Neural cell (in vitro differentiated cells): ENCODE data around the gene IDNK. TPM values are rescaled to one million over a fixed set of nuclear protein-coding genes. Genes with fewer than 3 reads are reported as not detected.

ENCODE experiments used
- H2AFZ ChIP-seq: fragments of 200-600, 300-800 bp; sonication (generic), shearing (Covaris generic); 2 replicates; pipeline ENCODE4 v1.6.0; 2014; ENCODE audit warnings: low read depth, mild to moderate bottlenecking, antibody characterized with exemption, low read length, moderate library complexity
- H3F3A ChIP-seq: fragments of 200-600 bp; shearing (Covaris generic); 2 replicates; pipeline ENCODE4 v1.6.1; 2016; ENCODE audit warnings: mild to moderate bottlenecking, moderate library complexity, mixed read lengths, antibody characterized with exemption, low read length; ENCODE audit not compliant: insufficient read depth, poor library complexity, severe bottlenecking
- H3K27ac ChIP-seq: fragments of 200-600, 300-800 bp; sonication (generic), shearing (Covaris generic); 2 replicates; pipeline ENCODE4 v1.5.1; 2014; ENCODE audit warnings: mild to moderate bottlenecking, low read length, moderate library complexity
- H3K27me3 ChIP-seq: fragments of 300-800, 200-600 bp; sonication (generic), shearing (Covaris generic); 2 replicates; pipeline ENCODE4 v1.6.0; 2014; ENCODE audit warnings: mild to moderate bottlenecking, low read depth, low read length, moderate library complexity; ENCODE audit not compliant: insufficient read depth
- H3K36me3 ChIP-seq: fragments of 300-800, 200-600 bp; sonication (generic), shearing (Covaris generic); 2 replicates; pipeline ENCODE4 v1.5.1; 2014; ENCODE audit warnings: mild to moderate bottlenecking, antibody characterized with exemption, low read length, moderate library complexity; ENCODE audit not compliant: insufficient read depth
- H3K4me2 ChIP-seq: fragments of 300-800, 200-600 bp; sonication (generic), shearing (Covaris generic); 2 replicates; pipeline ENCODE4 v1.6.0; 2014; ENCODE audit warnings: mild to moderate bottlenecking, low read length
- H3K4me3 ChIP-seq: fragments of 300-800, 200-600 bp; sonication (generic), shearing (Covaris generic); 2 replicates; pipeline ENCODE4 v1.5.1; 2014; ENCODE audit warnings: mild to moderate bottlenecking, low read length, moderate library complexity
- H3K79me2 ChIP-seq: fragments of 200-600 bp; shearing (Covaris generic); replicated peaks from 2 replicates; pipeline ENCODE4 v1.6.0; 2014; ENCODE audit warnings: mild to moderate bottlenecking, low read length, moderate library complexity; ENCODE audit not compliant: insufficient read depth
- H3K9ac ChIP-seq: fragments of 300-800, 200-600 bp; sonication (generic), shearing (Covaris generic); 2 replicates; pipeline ENCODE4 v1.6.1; 2016; ENCODE audit warnings: mild to moderate bottlenecking, low read length, mixed read lengths
- H3K9me2 ChIP-seq: fragments of 200-600 bp; shearing (Covaris generic); 2 replicates; pipeline ENCODE4 v1.6.1; 2016; ENCODE audit warnings: mild to moderate bottlenecking, low read length, mixed read lengths; ENCODE audit not compliant: insufficient read depth
- H3K9me3 ChIP-seq: fragments of 200-600, 300-800 bp; sonication (generic), shearing (Covaris generic); 2 replicates; pipeline ENCODE4 v1.6.1; 2016; ENCODE audit warnings: mild to moderate bottlenecking, mixed run types, low read length, moderate library complexity, mixed read lengths
- H4K20me1 ChIP-seq: fragments of 200-600 bp; shearing (Covaris generic); 2 replicates; pipeline ENCODE4 v1.6.1; 2016; ENCODE audit warnings: mild to moderate bottlenecking, mixed run types; ENCODE audit not compliant: insufficient read depth
- CTCF ChIP-seq: fragments of 450-650 bp; IDR thresholded peaks from 2 replicates; pipeline ENCODE4 v1.5.1; 2014; ENCODE audit warnings: antibody characterized with exemption, mild to moderate bottlenecking, moderate library complexity; ENCODE audit not compliant: poor library complexity, severe bottlenecking
- EP300 ChIP-seq: fragments of 450-650 bp; conservative IDR thresholded peaks from 2 replicates; pipeline ENCODE4 v1.6.1; 2014; ENCODE audit warnings: antibody characterized with exemption, mild to moderate bottlenecking, moderate library complexity; ENCODE audit not compliant: poor library complexity, severe bottlenecking
- EZH2 ChIP-seq: fragments of 200-600, 300-800 bp; shearing (Covaris generic), sonication (generic); IDR thresholded peaks from 2 replicates; pipeline ENCODE4 v1.6.1; 2014; ENCODE audit warnings: antibody characterized with exemption, low read length, borderline replicate concordance, mild to moderate bottlenecking; ENCODE audit not compliant: insufficient read depth, poor library complexity, severe bottlenecking
- MXI1 ChIP-seq: fragments of 450-650 bp; conservative IDR thresholded peaks from 2 replicates; pipeline ENCODE4 v1.6.1; 2014; ENCODE audit warnings: antibody characterized with exemption, mild to moderate bottlenecking; ENCODE audit not compliant: poor library complexity, severe bottlenecking
- POLR2AphosphoS5 ChIP-seq: IDR thresholded peaks from 2 replicates; pipeline ENCODE4 v1.6.1; 2012
- RAD21 ChIP-seq: fragments of 450-650 bp; conservative IDR thresholded peaks from 2 replicates; pipeline ENCODE4 v1.6.1; 2014; ENCODE audit warnings: antibody characterized with exemption, mild to moderate bottlenecking, moderate library complexity
- REST ChIP-seq: IDR thresholded peaks from 2 replicates; pipeline ENCODE4 v1.6.1; 2012; ENCODE audit warnings: borderline replicate concordance
- TAF1 ChIP-seq: IDR thresholded peaks from 2 replicates; pipeline ENCODE4 v1.6.1; 2012; ENCODE audit warnings: low read depth
- polyA plus RNA-seq: library from polyadenylated mRNA; depleted of rRNA; stranded (reverse); fragments of >200 nt; gene quantifications from 2 replicates; pipeline ENCODE4 v1.2.3, GENCODE V29; 2014

IDNK gene
- polyA plus RNA-seq, 1 donor from 2014 or later, result 7.5 TPM

GRCh38 chr9:83649515-83649914 lies 26.6 kb downstream of the IDNK start:
- TF ChIP-seq EP300 (no peak), CTCF (no peak), POLR2AphosphoS5 (no peak), MXI1 (no peak)
- Histone ChIP-seq H3K79me2 (no peaks in the 10 kb centered on the region), H3K36me3 (peaks cover 14% of the 10 kb centered on the region), H3K27me3 (no peaks in the 10 kb centered on the region), H3F3A (no peaks in the 10 kb centered on the region), H3K27ac (no peak overlapping the region), H3K9ac (no peak overlapping the region), H2AFZ (no peak overlapping the region), H4K20me1 (no peaks in the 10 kb centered on the region), H3K9me2 (no peaks in the 10 kb centered on the region), H3K9me3 (no peaks in the 10 kb centered on the region), H3K4me3 (no peak overlapping the region), H3K4me2 (no peak overlapping the region)

GRCh38 chr9:83651558-83651957 lies 28.6 kb downstream of the IDNK start:
- no peak overlapping the region for H3K4me2 ChIP-seq
- H3K9me3 ChIP-seq, result no peaks in the 10 kb centered on the region
- no peak overlapping the region for H3K27ac ChIP-seq
- no peaks in the 10 kb centered on the region for H3K27me3 ChIP-seq
- no peak for TF ChIP-seq REST
- no peak for TF ChIP-seq CTCF
- no peak for TF ChIP-seq TAF1
- H3F3A ChIP-seq, result no peaks in the 10 kb centered on the region
- no peaks in the 10 kb centered on the region for H3K9me2 ChIP-seq
- no peaks in the 10 kb centered on the region for H3K79me2 ChIP-seq
- no peaks in the 10 kb centered on the region for H4K20me1 ChIP-seq
- H3K9ac ChIP-seq, result no peak overlapping the region
- H3K4me3 ChIP-seq, result no peak overlapping the region
- H2AFZ ChIP-seq, result no peak overlapping the region
- H3K36me3 ChIP-seq, result peaks cover 14% of the 10 kb centered on the region

GRCh38 chr9:83652433-83652832 lies 29.5 kb downstream of the IDNK start:
- H3K9ac ChIP-seq, result no peak overlapping the region
- no peak overlapping the region for H3K4me3 ChIP-seq
- H3K9me3 ChIP-seq, result no peaks in the 10 kb centered on the region
- H3K79me2 ChIP-seq, result no peaks in the 10 kb centered on the region
- H3K27me3 ChIP-seq, result no peaks in the 10 kb centered on the region
- H4K20me1 ChIP-seq, result no peaks in the 10 kb centered on the region
- H3K4me2 ChIP-seq, result no peak overlapping the region
- no peaks in the 10 kb centered on the region for H3K9me2 ChIP-seq
- H3F3A ChIP-seq, result no peaks in the 10 kb centered on the region
- H3K27ac ChIP-seq, result no peak overlapping the region
- no peak overlapping the region for H2AFZ ChIP-seq
- H3K36me3 ChIP-seq, result peaks cover 14% of the 10 kb centered on the region
- TF ChIP-seq RAD21 (no peak), EP300 (no peak), REST (no peak), EZH2 (no peak), POLR2AphosphoS5 (no peak), CTCF (no peak), MXI1 (no peak)
